Limb (tissue), 2 donors: ENCODE data around the gene PIK3CG.
"Not testable (repeated sequence)": the region's sequence is repeated elsewhere in the genome, so short reads cannot be mapped to it uniquely, and the experiment has no call there.

Experiments used
- DNase-seq, 2 donors: peaks; one replicate each; pipeline ENCODE4 v3.0.0-alpha.2; 2016; ENCODE audit errors: extremely low spot score in 2 of 2

PIK3CG gene

DNA sequence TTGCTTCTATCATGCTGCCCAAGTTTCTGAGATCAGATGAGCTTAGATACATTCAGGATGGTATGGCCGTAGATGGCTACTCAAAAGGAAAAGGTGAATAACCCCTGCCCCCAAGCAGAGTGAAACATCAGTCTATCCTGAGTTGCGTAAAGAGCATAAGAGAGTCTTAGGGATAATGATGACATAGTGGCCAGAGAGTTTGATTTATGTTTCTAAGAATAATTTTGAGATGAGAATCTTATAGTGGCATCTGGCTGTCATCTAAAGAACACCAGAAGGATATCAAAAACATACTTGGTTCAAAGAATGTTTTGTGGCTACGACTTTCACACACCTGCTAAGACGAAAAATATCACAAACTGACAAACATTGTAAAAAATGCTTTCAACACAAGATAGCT, 20.6 kb downstream of the PIK3CG start:
- DNase-seq: no peak

DNA sequence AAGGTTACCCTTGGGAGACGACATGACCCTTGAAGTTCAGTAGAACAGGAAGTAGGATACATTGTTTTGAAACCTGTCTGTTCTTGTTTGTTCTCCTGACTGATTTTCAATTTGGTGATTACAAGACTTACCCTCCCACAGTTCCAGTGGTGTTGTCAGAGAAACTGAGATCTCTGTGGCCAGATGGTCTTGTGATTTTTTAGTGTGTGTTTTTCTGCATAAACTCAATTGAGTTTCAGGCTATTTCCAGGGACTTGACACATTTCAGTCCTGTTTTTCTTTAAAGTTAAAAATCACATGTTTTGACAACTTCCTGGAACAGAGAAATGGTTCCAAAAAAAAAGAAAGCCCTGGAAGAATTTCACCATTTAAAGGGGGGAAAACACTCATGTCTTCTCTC, 22.3 kb downstream of the PIK3CG start:
- DNase-seq: no peak

DNA sequence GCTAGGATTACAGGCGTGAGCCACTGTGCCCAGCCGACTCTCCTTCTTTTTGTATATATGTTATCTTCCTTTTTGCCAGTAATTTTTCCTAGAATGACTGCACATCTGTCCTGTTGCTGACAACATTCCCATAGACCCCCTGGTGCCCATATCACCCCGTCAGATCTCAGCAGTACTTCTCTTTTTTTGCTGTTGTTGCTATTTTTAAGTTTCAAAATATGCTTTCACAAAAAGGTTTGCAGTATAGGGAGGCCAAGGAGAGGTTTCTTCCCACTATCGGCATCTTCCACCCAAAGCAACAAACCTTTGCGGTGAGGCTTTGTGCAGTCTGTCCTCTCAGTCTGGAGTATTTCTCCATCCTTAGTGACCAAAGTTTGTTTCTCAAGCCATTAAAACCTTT, 23.1 kb downstream of the PIK3CG start:
- DNase-seq: no peak

DNA sequence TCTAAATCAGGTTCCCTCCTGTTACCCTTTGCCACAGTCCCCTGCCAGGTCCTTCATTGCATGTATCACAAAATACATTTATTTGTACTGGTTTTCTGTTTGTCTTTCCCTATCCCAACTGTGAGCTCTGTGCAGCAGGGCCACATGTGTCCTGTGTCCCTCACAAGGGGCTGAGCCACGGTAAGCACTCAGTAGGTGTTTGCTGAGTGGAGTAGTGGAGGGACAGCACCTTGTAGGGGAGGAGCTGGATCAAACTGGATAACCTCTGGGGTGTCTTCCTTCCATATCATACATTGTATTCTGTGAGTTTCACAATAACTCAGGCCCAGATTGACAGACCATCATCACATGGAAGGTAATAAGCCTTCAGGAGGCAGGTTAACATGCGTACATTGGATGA, 25.9 kb downstream of the PIK3CG start:
- DNase-seq: no peak

DNA sequence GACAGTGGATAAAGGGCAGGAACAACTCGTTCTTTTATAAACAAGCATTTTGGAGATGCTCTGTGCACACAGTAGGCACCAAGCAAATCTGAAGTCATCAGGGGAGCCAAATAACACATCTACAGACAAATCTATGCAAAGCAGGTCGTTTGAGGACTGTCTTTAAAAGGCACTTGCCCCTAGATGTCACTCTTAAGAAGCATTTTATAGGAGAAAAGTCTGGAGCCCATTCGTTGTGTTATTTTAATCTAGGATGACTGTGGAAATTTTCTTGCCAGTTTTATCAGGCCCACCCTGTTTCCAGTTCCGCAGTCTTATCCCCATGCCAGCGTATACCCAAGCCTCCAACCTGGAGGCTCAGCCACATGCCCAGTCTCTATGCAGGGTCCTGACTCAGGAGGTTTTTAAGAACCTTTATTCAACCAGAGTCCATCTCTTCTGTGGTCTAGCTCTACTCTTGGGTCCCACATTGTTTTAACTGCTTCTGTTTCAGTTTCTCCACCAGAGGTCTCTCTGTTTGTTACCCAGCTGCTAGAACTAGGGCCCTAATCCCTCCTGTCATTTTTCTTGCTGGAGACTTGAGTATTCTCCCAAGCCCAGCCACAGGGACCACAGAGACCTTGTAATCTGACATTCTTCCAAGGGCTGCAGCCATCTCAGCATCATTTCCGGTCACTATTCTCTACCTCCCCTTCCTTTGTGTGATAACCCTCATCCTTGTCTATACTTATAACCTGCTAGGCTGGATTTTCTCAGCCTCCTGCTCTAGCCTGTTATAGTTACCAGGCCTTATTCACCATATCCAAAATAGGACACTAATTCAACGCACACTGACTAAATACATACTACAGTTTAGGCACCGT, 26.7 kb downstream of the PIK3CG start:
- DNase-seq: no peak

DNA sequence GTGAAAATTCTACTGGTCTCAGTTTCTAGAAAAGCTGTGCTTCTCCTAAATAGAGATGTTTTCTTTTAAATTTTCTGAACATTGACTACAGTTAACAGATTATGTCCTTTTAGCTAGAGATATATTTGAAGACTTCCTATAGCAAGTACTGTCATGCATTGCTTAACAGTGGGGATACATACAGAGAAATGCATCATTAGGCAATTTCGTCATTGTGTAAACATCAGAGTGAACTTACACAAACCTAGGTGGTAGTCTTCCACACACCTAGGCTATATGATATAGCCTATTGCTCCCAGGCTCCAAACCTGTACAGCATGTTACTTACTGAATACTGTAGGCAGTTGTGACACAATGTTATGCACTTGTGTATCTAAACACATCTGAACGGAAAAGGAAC, 28.5 kb downstream of the PIK3CG start:
- DNase-seq: no peak

DNA sequence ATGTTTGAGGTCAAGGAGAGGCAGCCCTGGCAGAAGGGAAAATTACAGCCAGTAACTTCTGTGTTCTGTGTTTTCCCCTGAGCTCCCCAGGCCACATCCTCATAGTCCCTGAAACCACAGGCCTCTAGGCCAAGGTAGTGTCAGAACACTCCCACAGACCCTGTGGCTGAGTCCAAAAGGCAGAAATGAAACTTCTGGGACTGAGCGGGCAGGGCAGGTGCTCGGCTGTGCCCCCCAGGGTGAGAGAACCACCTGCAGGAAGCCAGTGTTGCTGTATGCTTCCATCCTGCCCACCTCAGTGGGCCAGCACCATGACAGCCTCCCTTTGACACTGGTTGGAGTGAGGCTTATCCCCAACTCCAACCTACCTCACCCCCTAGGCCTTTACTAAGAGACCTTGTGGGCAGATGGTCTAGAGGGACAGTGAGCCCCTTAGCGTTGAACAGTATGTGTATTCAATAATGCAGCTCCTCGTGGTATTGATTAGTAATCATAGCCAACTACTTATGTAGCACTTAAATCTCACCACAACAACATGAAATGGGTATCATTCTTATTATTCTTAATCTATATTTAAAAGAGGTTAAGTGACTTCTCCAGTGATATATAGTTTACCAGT, 30.3 kb downstream of the PIK3CG start:
- DNase-seq: no peak

DNA sequence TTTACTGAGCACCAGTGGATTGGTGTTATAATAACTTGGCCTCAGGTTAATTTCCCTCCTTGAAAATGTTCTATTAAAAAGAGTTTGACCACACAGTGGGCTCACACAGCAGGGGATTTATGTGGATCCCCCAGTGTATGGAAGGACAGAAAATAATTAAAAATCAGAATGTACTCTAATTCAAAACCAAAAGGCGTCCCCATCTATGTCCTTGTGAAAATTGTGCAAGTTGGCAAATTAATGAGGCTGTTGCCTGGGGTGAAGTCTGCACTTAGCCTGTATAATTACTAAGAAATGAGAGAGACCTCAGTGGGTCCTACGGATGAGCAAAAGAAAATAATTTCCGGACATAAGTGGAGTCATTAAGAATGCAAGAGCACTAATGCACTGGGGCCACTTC, 31.1 kb downstream of the PIK3CG start:
- DNase-seq: no peak

DNA sequence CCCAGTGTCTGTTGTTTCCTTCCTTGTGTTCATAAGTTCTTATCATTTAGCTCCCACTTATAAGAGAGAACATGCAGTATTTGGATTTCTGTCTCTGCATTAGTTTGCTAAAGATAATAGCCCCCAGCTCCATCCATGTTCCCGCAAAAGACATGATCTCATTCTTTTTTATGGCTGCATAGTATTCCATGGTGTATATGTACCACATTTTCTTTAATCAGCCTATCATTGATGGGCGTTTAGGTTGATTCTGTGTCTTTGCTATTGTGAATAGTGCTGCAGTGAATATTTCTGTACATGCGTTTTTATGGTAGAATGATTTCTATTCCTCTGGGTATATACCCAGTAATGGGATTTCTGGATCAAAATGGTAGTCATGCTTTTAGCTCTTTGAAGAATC, 32.5 kb downstream of the PIK3CG start:
- DNase-seq: not testable (repeated sequence)

DNA sequence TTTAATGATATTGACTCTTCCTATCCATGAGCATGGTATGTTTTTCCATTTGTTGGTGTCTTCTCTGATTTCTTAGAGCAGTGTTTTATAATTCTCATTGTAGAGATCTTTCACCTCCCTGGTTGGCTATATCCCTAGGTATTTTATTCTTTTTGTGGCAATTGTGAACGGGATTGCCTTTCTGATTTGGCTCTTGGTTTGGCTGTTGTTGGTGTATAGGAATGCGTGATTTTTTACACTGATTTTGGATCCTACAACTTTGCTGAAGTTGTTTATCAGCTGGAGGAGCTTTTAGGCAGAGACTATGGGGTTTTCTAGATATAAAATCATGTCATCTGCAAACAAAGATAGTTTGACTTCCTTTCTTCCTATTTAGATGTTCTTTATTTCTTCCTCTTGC, 33.9 kb downstream of the PIK3CG start:
- not testable (repeated sequence) for DNase-seq

DNA sequence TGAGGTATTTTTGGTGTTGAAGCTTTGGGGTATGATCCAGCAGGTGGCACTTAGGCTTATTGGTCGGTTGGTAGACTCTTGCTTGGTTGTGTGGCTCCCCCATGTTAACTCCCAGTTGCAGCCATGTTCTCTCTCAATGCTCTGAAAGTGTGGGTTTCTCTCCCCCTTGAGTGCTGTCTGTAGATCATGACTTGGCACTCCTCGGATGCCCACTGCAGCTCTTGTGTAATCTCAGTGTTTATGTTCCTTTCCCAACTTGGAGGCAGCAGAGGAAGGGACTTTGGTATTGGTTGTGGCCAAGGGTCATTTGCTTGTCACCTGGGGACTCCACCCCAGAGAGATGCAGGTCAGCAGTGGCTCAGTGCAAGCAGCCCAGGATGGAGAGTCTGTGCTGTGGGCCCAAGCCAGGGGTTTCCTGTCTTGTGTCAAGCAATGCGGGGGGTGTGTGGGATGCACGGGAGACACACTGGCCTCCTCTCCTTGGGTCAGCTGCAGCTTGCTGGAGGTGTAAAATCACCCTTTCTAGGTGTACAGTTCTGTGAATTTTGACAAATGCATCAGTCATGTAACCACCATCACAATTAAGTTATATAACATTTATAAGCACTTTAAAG, 36.9 kb downstream of the PIK3CG start:
- no peak for DNase-seq

DNA sequence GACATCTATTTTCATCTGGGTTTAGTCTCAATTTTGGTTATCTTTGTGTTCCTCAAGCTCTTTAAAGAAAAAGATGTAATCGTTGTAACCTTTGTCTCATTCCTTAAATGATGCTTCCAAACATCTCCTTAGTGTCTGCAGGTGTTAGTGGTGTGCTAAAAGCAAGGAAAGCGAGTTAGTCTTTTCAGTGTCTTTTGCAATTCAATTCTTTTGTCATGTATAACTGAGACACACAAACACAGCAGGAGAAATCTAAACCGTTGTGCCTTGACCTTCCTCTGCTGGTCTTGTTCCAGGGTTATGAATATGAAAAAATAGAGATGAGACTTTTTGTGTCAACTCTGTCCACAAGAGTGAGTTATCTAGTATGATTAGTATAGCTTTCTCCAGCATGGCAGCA, 40.7 kb downstream of the PIK3CG start:
- no peak for DNase-seq

DNA sequence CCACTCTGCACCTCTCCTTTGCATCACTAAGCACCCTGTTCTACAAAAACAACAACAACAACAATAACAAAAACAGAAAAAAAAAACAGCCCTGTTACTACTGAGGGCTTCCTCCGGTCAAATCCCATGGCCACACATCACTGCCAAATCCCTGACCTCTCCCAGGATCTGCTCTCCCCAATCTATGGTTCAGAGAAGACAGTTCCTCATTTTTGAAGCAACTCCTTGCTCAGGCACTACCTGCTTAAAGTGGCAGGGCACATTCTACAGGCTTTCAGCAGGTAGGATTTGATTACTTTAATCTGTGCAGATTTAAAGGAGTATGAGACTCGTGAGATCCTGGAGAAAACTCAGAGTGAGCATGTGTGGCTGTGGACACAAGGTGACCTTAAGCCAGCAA, 46.9 kb downstream of the PIK3CG start:
- DNase-seq: no peak

DNA sequence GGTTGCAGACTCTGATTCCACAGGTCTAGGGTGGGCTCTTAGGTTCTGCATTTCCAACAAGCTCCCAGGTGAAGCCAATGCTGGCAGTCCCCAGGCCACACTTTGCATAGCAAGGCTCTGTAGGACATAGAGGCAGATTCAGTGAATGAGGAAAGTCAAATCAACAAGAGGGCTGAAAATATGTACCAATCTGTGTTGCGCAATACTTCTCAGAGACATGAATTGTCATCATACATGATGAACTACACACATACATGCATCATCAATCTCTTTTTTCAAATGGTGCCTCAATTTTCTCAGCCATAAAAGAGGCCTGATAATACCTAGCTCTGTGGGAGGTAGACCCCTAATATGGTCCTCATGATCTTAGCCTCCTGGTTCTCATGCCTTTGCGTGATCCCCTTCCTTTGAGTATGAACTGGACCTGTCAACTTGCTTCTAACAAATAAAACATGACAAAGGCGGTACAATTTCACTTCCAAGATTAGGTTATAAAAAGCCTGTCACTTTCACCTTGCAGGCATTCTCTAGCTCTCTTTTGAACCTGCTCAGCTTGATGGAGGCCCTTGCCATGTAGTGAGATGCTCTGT, 49.0 kb downstream of the PIK3CG start:
- DNase-seq: no peak

DNA sequence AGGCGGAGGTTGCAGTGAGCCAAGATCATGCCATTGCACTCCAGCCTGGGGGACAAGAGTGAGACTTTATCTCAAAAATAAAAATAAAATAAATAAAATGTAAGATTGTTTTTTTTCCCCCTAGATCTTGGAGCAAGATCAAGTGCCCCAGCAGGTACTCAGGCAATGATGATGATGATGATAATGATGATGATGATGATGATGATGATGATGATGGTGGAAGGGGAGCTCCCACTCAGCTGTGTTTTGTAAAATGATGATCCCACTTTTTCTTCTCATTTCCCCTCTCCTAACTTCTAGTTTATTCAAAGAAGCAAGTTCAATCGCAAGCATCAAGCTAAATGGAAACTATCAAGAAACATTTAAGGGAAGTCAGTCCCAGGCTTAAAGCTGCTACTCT, 50.3 kb downstream of the PIK3CG start:
- DNase-seq: no peak

DNA sequence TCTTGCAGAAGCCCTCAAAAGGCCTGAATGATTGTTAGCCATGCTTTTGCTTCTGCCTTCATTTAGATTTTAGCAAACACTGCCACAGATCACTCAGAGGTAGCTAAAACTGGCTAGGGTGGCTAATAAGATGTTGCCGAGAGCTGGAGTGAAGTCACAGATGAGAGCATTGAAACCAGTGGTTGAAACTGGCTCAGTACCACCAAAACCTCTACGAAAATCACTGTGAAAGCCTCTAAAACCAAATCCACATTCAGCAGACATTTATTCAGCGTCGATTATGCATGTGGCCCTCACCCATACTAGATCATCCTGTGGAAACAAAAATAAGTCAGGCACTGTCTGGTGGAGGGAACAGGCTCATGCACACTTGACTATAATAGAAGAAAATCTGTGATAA, 50.8 kb downstream of the PIK3CG start:
- no peak for DNase-seq

DNA sequence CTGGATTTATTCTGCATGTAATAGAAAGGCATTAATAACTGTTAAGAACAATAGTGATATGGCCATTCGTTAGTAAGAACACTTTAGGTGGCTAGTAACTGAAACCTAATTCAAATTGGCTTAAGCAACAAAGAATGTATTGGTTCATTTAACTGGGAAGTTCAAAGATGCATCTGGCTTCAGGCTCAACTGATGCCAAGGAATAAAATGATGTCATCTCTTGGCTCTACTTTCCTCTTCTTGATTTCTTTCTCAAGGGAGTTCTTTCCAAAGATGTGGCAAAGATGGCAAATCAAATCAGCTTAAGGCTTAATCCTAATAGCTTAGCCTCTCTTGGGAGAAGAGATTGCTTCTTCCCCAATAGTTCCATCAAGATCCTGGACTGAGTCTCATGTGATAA, 51.6 kb downstream of the PIK3CG start:
- DNase-seq: no peak

DNA sequence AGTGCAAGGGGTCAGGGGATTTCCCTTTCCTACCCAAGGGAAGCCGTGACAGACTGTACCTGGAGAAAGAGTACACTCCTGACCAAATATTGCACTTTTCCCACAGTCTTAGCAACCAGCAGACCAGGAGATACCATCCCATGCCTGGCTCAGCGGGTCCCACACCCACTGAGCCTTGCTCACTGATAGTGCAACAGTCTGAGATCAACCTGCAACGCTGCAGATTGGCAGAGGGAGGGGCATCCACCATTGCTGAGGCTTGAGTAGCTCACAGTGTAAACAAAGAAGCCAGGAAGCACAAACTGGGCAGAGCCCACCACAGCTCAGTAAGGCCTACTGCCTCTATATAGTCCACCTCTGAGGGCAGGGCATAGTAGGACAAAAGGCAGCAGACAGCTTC, 53.9 kb downstream of the PIK3CG start:
- no peak for DNase-seq

DNA sequence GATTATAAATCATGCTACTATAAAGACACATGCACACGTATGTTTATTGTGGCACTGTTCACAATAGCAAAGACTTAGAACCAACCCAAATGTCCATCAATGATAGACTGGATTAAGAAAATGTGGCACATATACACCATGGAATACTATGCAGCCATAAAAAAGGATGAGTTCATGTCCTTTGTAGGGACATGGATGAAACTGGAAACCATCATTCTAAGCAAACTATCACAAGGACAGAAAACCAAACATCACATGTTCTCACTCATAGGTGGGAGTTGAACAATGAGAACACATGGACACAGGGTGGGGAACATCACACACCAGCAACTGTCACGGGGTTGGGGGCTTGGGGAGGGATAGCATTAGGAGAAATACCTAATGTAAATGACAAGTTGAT, 59.4 kb downstream of the PIK3CG start:
- DNase-seq: not testable (repeated sequence)

DNA sequence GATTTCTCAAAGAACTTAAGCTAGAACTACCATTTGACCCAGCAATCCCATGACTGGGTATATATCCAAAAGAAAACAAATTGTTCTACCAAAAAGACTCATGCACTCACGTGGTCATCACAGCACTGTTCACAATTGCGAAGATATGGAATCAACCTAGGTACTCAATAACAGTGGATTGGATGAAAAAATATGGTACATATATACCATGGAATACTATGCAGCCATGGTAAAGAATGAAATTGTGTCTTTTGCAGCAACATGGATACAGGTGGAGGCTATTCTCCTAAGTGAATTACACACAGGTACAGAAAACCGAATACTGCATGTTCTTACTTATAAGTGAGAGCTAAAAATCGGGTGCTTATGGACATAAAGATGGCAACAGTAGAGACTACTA, 61.8 kb downstream of the PIK3CG start:
- no peak for DNase-seq

DNA sequence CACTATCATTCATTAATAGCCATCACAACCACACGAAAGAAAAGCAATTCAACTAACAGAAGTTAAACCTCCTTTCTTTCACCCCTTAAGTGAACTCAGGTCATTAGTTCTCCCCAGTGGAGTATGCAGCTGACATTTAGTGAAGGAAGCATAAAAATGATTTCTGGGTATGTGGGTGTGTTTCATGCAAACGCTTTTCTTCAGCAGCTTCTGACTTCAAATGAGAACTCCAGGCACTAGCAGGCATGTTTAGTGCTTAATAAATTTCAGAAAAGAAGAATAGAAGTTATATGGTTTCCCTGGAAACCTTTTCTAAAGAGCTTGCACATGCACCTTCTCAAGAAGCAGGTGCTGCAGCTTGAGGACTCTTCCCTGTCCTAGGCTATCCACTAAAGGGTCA, 62.5 kb downstream of the PIK3CG start:
- no peak for DNase-seq

DNA sequence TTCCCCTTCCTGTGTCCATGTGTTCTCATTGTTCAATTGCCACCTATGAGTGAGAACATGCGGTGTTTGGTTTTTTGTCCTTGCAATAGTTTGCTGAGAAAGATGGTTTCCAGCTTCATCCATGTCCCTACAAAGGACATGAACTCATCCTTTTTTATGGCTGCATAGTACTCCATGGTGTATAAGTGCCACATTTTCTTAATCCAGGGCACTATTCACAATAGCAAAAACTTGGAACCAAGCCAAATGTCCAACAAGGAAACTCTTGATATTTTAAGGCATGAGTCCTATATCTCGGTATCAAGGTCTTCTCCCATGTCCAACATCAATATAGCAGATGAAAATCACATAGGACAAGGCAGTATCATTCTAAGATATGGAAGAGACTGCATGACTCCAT, 64.5 kb downstream of the PIK3CG start:
- DNase-seq: not testable (repeated sequence)
